Kidney glomerular epithelial cell (primary cell): ENCODE results near the gene WDR48.
A peak's percentile ranks its signal among the peaks of the same experiment; 100 is the strongest.

ENCODE experiments used
- DNase-seq: peaks from one replicate; lab custom pipeline; 2025; lab: John Stamatoyannopoulos, UW

Gene WDR48

GRCh38 chr3:39064646-39065045 is 12.8 kb downstream of the WDR48 start:
- DNase-seq: peak; percentile 78

DNA sequence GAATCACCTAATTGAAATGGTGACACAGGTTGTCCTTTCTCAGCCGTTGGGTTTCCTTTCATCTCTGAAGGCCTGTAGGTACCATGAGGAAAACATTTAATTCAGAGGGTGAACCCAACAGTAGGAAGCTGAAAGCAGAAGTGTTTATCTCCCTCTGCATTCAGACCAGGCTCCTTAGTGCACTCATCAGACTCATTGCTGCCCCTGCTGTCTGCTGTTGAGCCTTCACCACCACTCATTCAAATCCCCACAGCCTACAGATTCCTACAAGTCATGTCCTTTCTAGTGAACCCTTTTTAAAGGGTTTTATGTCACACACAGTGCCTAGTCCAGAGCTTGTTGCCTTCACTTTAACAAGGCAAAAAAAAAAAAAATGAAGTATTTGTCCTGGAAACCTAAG is 13.4 kb downstream of the WDR48 start:
- peak; percentile 69 for DNase-seq

DNA sequence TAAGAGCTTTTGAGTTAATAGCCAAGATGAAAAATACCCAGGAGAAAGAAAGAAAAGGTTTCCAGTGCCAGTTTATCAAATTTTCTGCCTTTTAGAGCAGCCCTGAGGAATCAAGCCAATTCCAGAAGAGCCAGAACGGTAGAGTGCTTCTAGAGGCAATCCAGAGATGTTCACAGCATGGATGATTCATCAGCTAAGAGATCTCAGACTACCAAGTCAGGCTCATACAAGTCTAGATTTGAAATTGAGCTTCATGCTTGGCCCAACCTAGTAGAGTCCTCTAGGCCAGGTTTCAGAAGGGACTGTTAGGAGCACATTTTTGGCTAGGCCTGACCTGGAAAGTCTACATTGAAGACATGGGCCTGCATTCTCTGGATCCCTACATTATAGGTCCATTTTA is 15.5 kb downstream of the WDR48 start:
- peak; percentile 15 for DNase-seq

GRCh38 chr3:39068556-39068955 is 16.7 kb downstream of the WDR48 start:
- DNase-seq: no peak

- DNase-seq: no peak
Observed at GRCh38 chr3:39075910-39076309, 24.1 kb downstream of the WDR48 start.

GRCh38 chr3:39079530-39079929 is 27.7 kb downstream of the WDR48 start:
- DNase-seq: no peak

- no peak for DNase-seq
Observed at GRCh38 chr3:39080026-39080425, 28.2 kb downstream of the WDR48 start.

DNA sequence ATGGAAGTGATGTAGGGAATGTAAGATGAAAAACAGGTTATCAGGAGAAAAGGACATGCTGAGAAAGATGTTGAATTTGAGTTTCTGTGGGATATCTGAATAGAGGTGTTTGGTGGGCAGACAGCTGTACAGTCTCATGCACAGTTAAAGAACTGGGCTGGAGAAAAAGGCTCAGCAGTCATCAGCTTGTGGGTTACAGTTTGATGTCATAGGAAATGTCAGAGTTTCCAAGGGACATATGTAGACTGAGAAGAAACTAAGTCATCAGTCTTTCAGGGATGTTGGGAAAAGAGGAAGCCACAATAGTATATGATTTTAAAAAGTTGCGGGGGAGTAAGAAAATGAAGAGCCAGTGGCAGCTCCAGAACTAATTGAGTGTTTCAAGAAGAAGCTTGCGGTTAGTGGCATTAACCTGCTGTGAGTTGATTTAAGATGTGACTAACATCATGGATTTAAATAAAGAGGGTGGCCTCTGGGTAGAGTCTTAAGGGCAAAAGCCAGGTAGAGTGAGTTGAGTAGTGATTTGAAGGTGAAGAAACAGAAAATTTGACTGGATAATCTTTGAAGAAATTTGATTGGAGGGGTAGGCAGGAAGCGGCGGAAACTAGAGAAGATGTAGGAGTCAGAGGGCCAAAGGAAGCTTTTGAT is 31.0 kb downstream of the WDR48 start:
- DNase-seq: no peak

DNA sequence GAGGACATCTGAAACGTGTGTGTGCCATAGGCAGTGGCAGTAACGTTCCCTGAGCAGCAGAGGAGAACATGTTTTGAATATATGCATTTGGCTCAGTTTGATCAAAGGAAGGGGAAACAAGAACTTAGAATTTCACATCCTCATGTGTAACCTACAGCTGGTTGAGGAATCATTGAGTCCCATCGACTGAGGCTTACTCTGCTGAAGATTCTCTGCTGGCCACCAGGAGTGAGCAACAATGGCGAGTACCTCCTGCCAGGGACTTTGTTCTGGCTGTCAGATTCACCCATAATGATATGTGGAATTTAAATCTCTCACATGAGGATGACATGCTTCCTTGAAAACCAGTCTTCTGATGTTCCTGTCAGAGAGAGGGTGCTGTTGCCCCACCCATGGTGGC is 34.3 kb downstream of the WDR48 start:
- DNase-seq: no peak

DNA sequence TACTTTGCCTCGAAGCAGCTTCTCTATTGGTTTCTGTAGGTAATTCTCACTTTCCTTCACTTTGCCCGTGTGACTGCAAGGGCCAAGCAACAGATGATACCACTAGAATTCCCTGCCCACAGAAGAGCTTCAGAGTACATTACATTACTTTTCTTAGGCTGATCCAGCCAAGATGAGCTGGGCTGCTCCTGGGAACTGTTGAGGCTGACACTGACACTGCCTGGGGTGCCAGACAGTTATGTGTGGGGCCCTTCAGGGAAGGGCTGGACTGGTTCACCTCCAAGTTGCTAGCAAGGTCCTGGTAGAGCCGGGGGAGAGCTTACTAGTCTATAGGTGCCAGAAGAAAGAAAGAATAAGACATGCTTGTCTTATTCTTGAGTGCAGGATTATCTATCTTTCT is 36.6 kb downstream of the WDR48 start:
- DNase-seq: no peak

DNA sequence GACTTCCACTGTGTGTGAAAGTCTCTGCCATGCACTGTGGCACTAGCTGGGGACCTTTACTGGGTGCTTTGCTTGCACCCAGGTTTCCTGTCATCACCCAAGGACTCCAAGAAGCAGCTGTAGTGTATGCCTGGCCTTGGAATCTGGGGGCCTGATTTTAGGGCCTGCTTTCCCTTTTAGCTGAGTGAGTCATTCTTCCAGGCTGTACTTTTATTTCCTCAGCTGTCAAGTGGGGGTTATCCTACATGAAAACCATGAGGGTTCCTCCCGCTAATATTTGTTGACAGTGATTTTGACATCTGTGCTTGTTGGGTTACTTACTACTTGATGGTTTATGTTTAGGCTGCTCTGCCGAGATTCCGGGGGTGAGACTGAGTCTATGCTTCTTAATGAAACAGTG is 37.1 kb downstream of the WDR48 start:
- DNase-seq: no peak

DNA sequence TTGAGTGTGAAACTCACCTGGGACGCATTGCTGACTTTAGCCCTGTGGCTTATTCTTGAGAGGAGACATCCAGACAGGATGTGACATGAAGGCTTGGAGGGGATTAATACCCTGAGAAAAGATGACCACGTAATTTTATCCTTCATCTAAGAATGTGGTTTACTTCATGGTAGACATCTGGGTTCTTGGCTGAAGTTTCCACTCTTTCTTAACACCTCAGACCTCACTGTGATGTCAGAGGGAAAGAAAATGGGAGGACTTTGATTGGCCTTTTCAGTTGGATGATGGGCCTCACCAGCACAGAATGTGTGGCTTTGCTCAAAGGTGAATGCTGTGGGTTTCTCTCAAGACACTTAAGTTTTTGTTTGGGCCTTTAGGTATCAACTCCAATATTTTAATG is 39.1 kb downstream of the WDR48 start:
- no peak for DNase-seq

DNA sequence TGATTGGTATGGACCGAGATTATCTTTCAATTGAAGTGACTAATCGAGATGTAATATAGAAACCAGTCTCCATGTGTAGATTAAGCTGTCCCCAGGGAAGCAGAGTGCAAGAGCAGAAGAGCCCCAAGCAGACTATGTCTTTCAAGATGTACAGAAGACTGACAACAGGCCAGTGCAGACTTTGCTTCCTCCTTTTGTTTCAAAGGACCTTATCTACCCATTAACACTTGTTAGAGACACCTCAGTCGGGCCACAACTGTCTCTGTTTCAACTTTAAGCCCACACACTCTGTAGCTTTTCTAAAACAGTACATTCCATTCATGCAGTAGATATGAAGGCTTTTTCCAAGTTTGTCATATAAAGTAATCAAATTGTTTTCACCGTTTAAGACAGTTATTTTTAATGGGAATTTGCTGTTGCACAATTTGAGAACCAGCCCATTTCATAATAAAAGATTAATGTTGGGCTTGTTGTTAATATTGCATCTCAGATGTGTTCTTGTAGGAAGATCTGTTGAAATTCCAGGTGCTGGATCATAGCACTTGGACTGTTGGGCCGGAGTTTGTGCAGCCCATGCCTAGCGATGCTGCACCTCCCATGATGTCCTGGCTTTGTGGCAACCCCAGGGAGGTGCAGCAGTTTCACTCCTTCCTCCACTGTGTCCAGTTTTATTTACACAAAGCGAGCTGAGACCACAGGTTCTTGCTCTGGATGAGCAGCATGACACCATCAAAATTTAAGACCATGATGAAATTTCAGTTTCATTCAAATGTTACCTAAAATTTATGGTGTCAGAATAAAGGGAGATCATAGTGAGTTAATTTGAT is 43.2 kb downstream of the WDR48 start:
- no peak for DNase-seq

- DNase-seq: no peak
Observed at GRCh38 chr3:39095778-39096177, 44.0 kb downstream of the WDR48 start.

DNA sequence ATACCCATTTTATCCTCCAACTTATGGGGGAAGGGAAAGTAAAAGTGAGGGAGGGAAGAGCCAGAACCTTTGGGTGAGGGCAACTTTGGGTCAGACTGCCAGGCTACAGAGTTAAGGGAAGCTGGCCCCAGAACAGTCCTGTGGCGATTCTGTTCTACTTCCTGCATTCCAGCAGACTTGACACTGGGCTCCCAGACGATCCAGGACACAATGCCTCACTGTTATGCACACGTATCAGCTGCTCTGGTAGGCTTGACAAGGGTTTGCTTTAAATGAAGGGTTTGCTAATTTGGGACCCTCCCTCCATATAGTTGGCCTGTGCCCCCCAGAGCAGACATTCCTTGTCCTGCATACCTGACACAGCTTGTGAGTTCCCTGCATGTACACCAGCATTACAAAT is 45.0 kb downstream of the WDR48 start:
- no peak for DNase-seq

GRCh38 chr3:39097716-39098472 is 46.1 kb downstream of the WDR48 start:
- no peak for DNase-seq

DNA sequence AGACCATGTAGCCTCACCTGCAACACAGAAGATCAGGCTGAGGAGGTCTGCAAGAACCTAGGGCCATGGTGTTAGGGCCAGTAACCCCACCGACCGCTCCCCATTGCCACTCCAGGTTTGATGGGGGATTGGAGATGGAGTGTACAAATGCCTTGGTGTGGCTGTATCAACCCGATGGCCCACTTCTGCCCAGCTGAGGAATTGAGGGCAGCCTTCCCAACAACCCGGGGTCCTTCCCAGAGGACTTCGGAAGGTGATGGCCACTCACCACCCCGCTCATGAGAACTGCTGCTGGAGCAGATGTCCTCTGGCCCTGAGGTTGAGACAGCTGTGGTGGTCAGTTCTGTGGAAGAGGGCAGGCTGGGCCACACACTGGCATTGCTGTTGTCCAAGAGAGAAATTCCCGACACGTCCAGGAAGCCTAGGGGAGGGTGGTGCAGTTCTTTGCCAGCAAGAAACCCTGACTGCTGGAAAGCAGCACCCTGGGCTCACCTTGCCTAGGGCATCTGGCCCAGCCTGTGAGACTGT is 46.7 kb downstream of the WDR48 start:
- DNase-seq: no peak

GRCh38 chr3:39099242-39099641 is 47.4 kb downstream of the WDR48 start:
- DNase-seq: no peak

GRCh38 chr3:39099738-39100499 is 48.1 kb downstream of the WDR48 start:
- no peak for DNase-seq

DNA sequence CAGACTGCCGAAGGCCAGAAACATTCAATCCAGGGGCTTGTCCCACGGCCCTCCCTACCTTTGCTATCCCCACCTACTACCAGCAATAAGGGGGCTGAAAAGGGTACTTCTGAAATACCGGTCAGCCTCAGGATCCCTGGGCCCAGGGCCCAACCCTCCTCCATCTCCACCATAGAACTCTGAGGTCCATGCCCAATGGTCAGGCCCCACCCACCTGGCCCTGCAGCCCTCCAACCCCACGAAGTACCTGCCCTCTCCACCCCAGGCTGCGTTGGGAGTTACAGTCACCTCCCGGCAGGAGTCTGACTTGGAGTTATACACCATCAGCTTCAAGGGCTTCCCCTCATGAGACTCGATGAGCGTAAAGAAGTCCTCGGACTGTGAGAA is 48.7 kb downstream of the WDR48 start:
- no peak for DNase-seq

GRCh38 chr3:39101022-39101689 is 49.3 kb downstream of the WDR48 start:
- no peak for DNase-seq
